Karpas-422 (cell line): ENCODE measurements around the gene PSMB8. TPM values are rescaled to one million over a fixed set of nuclear protein-coding genes. Genes with fewer than 3 reads are reported as not detected.

ENCODE experiments used
- DNase-seq: peaks from one replicate; pipeline ENCODE4 v3.0.0-alpha.2; 2015
- H2AFZ ChIP-seq: fragments of 200-600 bp; sonication (generic); 2 replicates; pipeline ENCODE4 v1.6.1; 2014; ENCODE audit warnings: antibody characterized with exemption, low read length, mixed read lengths
- H3K27ac ChIP-seq: fragments of 200-600 bp; sonication (generic); 2 replicates; pipeline ENCODE4 v1.5.1; 2014; ENCODE audit warnings: mild to moderate bottlenecking, low read length, moderate library complexity
- H3K27me3 ChIP-seq: fragments of 200-600 bp; sonication (generic); 2 replicates; pipeline ENCODE4 v1.6.1; 2014; ENCODE audit warnings: low read length, mixed read lengths
- H3K36me3 ChIP-seq: fragments of 200-600 bp; sonication (generic); 2 replicates; pipeline ENCODE4 v1.6.1; 2014; ENCODE audit warnings: low read length, mixed read lengths; ENCODE audit not compliant: insufficient read depth
- H3K4me1 ChIP-seq: fragments of 200-600 bp; sonication (generic); 2 replicates; pipeline ENCODE4 v1.6.1; 2014; ENCODE audit warnings: mild to moderate bottlenecking, low read length, mixed read lengths
- H3K4me2 ChIP-seq: fragments of 200-600 bp; sonication (generic); 2 replicates; pipeline ENCODE4 v1.6.1; 2014; ENCODE audit warnings: low read length, low read depth, mild to moderate bottlenecking; ENCODE audit not compliant: poor library complexity, severe bottlenecking
- H3K4me3 ChIP-seq: fragments of 200-600 bp; sonication (generic); 2 replicates; pipeline ENCODE4 v1.5.1; 2014; ENCODE audit warnings: mild to moderate bottlenecking, antibody characterized with exemption, low read length, mixed read lengths
- H3K79me2 ChIP-seq: fragments of 200-600 bp; sonication (generic); 2 replicates; pipeline ENCODE4 v1.6.1; 2014; ENCODE audit warnings: mild to moderate bottlenecking, low read length, mixed read lengths
- H3K9ac ChIP-seq: fragments of 200-600 bp; sonication (generic); 2 replicates; pipeline ENCODE4 v1.6.0; 2014; ENCODE audit warnings: low read length
- H3K9me2 ChIP-seq: fragments of 200-600 bp; sonication (generic), shearing (Covaris generic); replicated peaks from 2 replicates; pipeline ENCODE4 v1.6.0; 2014; ENCODE audit warnings: mild to moderate bottlenecking, low read length, moderate library complexity; ENCODE audit not compliant: insufficient read depth
- H3K9me3 ChIP-seq: fragments of 300-700, 200-600 bp; sonication (generic); 2 replicates; pipeline ENCODE4 v1.6.1; 2014; ENCODE audit warnings: low read length, mixed read lengths
- H4K20me1 ChIP-seq: fragments of 200-600 bp; sonication (generic); 2 replicates; pipeline ENCODE4 v1.6.1; 2014; ENCODE audit warnings: mild to moderate bottlenecking, antibody characterized with exemption, low read length, low read depth; ENCODE audit not compliant: insufficient read depth
- total RNA-seq: library from RNA; depleted of rRNA; stranded (reverse); fragments of >200 nt; shearing (Covaris generic); gene quantifications from 2 replicates; pipeline ENCODE4 v1.2.3, GENCODE V29; 2014; ENCODE audit warnings: low replicate concordance

The PSMB8 gene
- total RNA-seq, 1 experiment from 2014 or later = 212 TPM

GRCh38 chr6:32838114-32838958 lies 5.5 kb downstream of the PSMB8 start, which contains the start of gene TAP2:
Gene TAP2 (minus strand): TSS chr6:32838739. CDS start chr6:32838233, 506 bp downstream.
- peak within 1 kb of the TSS; percentile 90 for H3K4me3 ChIP-seq
- peak; percentile 97 for DNase-seq
- peak within 1 kb of the TSS; percentile 98 for H3K4me2 ChIP-seq
- H3K9me2 ChIP-seq = no peaks in the 10 kb centered on the region
- no peaks in the 10 kb centered on the region for H3K27me3 ChIP-seq
- peak within 1 kb of the TSS; percentile 85 for H3K27ac ChIP-seq
- peaks cover 76% of the 10 kb centered on the region for H3K4me1 ChIP-seq
- H2AFZ ChIP-seq = no peak within 1 kb of the TSS
- no peaks in the 10 kb centered on the region for H3K9me3 ChIP-seq
- no peaks in the 10 kb centered on the region for H4K20me1 ChIP-seq
- H3K9ac ChIP-seq = peak within 1 kb of the TSS; percentile 98
- peaks cover 66% of the 10 kb centered on the region for H3K79me2 ChIP-seq
- H3K36me3 ChIP-seq = peaks cover 51% of the 10 kb centered on the region

GRCh38 chr6:32837651-32838113 lies 6.2 kb downstream of the PSMB8 start:
- no peak for DNase-seq
- Histone ChIP-seq H3K4me1 (peaks cover 70% of the 10 kb centered on the region), H2AFZ (no peak overlapping the region), H3K9ac (peak overlapping the region; percentile 98), H3K27ac (peak overlapping the region; percentile 85), H3K4me3 (peak overlapping the region; percentile 90), H3K9me3 (no peaks in the 10 kb centered on the region), H3K9me2 (no peaks in the 10 kb centered on the region), H3K4me2 (peak overlapping the region; percentile 98), H3K36me3 (peaks cover 55% of the 10 kb centered on the region), H4K20me1 (no peaks in the 10 kb centered on the region), H3K27me3 (no peaks in the 10 kb centered on the region), H3K79me2 (peaks cover 60% of the 10 kb centered on the region)

GRCh38 chr6:32836873-32837272 lies 7.0 kb downstream of the PSMB8 start:
- no peak for DNase-seq
- peaks cover 54% of the 10 kb centered on the region for H3K36me3 ChIP-seq
- H3K27me3 ChIP-seq = no peaks in the 10 kb centered on the region
- no peaks in the 10 kb centered on the region for H3K9me2 ChIP-seq
- peaks cover 52% of the 10 kb centered on the region for H3K79me2 ChIP-seq
- no peaks in the 10 kb centered on the region for H4K20me1 ChIP-seq
- H3K9ac ChIP-seq = peak overlapping the region; percentile 98
- peak overlapping the region; percentile 98 for H3K4me2 ChIP-seq
- H3K27ac ChIP-seq = peak overlapping the region; percentile 85
- H3K4me1 ChIP-seq = peaks cover 62% of the 10 kb centered on the region
- H3K4me3 ChIP-seq = peak overlapping the region; percentile 90
- no peaks in the 10 kb centered on the region for H3K9me3 ChIP-seq
- no peak overlapping the region for H2AFZ ChIP-seq

GRCh38 chr6:32835167-32835893 lies 8.5 kb downstream of the PSMB8 start:
- H3K9ac ChIP-seq = no peak overlapping the region; the same call in 1 of the 2 replicates
- no peaks in the 10 kb centered on the region for H4K20me1 ChIP-seq
- H3K27ac ChIP-seq = no peak overlapping the region
- H3K36me3 ChIP-seq = peaks cover 59% of the 10 kb centered on the region
- H3K9me3 ChIP-seq = no peaks in the 10 kb centered on the region
- H3K4me1 ChIP-seq = peaks cover 46% of the 10 kb centered on the region
- H3K4me2 ChIP-seq = peak overlapping the region; percentile 98
- H3K4me3 ChIP-seq = no peak overlapping the region
- H2AFZ ChIP-seq = no peak overlapping the region
- peaks cover 54% of the 10 kb centered on the region for H3K79me2 ChIP-seq
- H3K9me2 ChIP-seq = no peaks in the 10 kb centered on the region
- H3K27me3 ChIP-seq = no peaks in the 10 kb centered on the region
- no peak for DNase-seq

- H3K4me2 ChIP-seq = no peak overlapping the region
- no peak overlapping the region for H3K9ac ChIP-seq
- no peaks in the 10 kb centered on the region for H3K9me2 ChIP-seq
- peaks cover 68% of the 10 kb centered on the region for H3K36me3 ChIP-seq
- no peaks in the 10 kb centered on the region for H3K9me3 ChIP-seq
- H3K79me2 ChIP-seq = peaks cover 54% of the 10 kb centered on the region
- H4K20me1 ChIP-seq = no peaks in the 10 kb centered on the region
- H2AFZ ChIP-seq = no peak overlapping the region
- DNase-seq = no peak
- H3K27ac ChIP-seq = no peak overlapping the region
- no peak overlapping the region for H3K4me3 ChIP-seq
- H3K27me3 ChIP-seq = no peaks in the 10 kb centered on the region
- H3K4me1 ChIP-seq = peaks cover 45% of the 10 kb centered on the region
Observed at GRCh38 chr6:32833664-32834063, 10.2 kb downstream of the PSMB8 start.

- no peak for DNase-seq
- Histone ChIP-seq H3K27ac (no peak overlapping the region), H3K9me3 (no peaks in the 10 kb centered on the region), H4K20me1 (no peaks in the 10 kb centered on the region), H3K4me3 (no peak overlapping the region), H3K4me2 (no peak overlapping the region), H3K9me2 (no peaks in the 10 kb centered on the region), H3K36me3 (peaks cover 68% of the 10 kb centered on the region), H3K4me1 (peaks cover 42% of the 10 kb centered on the region), H3K27me3 (no peaks in the 10 kb centered on the region), H3K9ac (no peak overlapping the region), H2AFZ (no peak overlapping the region), H3K79me2 (peaks cover 45% of the 10 kb centered on the region)
Observed at GRCh38 chr6:32832535-32832934, 11.3 kb downstream of the PSMB8 start.

GRCh38 chr6:32830936-32831335 lies 12.9 kb downstream of the PSMB8 start:
- H2AFZ ChIP-seq = no peak overlapping the region
- H3K79me2 ChIP-seq = peaks cover 29% of the 10 kb centered on the region
- peaks cover 26% of the 10 kb centered on the region for H3K4me1 ChIP-seq

GRCh38 chr6:32830017-32830416 lies 13.8 kb downstream of the PSMB8 start:
- H3K27ac ChIP-seq = no peak overlapping the region
- no peaks in the 10 kb centered on the region for H3K9me2 ChIP-seq
- H3K9me3 ChIP-seq = no peaks in the 10 kb centered on the region
- peaks cover 17% of the 10 kb centered on the region for H3K4me1 ChIP-seq
- DNase-seq = no peak
- H3K27me3 ChIP-seq = no peaks in the 10 kb centered on the region
- H4K20me1 ChIP-seq = no peaks in the 10 kb centered on the region
- H3K9ac ChIP-seq = no peak overlapping the region
- H3K36me3 ChIP-seq = peaks cover 48% of the 10 kb centered on the region
- H3K4me3 ChIP-seq = no peak overlapping the region
- no peak overlapping the region for H3K4me2 ChIP-seq
- H2AFZ ChIP-seq = no peak overlapping the region
- H3K79me2 ChIP-seq = peaks cover 19% of the 10 kb centered on the region

More at GRCh38 chr6:32830936-32831335, 12.9 kb downstream of the PSMB8 start:
- H3K9ac ChIP-seq = no peak overlapping the region
- no peaks in the 10 kb centered on the region for H3K9me2 ChIP-seq
- no peak overlapping the region for H3K4me3 ChIP-seq
- H3K27ac ChIP-seq = no peak overlapping the region
- no peak overlapping the region for H3K4me2 ChIP-seq
- no peaks in the 10 kb centered on the region for H3K9me3 ChIP-seq
- H3K27me3 ChIP-seq = no peaks in the 10 kb centered on the region
- DNase-seq = no peak
- H4K20me1 ChIP-seq = no peaks in the 10 kb centered on the region
- peaks cover 58% of the 10 kb centered on the region for H3K36me3 ChIP-seq
